SK-N-SH (cell line): Measurements from ENCODE around the gene SPTAN1. TPM values are rescaled to one million over a fixed set of nuclear protein-coding genes. Genes with fewer than 3 reads are reported as not detected.

Source experiments
- CTCF ChIA-PET: fragments of 300-600, 350-600 bp; formaldehyde crosslinking; extraction: SDS; loops from one replicate; lab custom pipeline; 2021; lab: Yijun Ruan, JAX
- POLR2A ChIA-PET: fragments of 350-600 bp; sonication (Branson Sonifier 250); formaldehyde crosslinking; extraction: SDS; loops from one replicate; lab custom pipeline; 2020; ENCODE audit warnings: antibody characterized with exemption, inconsistent platforms; lab: Yijun Ruan, JAX
- DNase-seq: peaks from one replicate; pipeline ENCODE4 v3.0.0; 2012
- H2AFZ ChIP-seq: fragments of 200-600 bp; sonication (generic); 2 replicates; pipeline ENCODE4 v1.8.1; 2016; ENCODE audit warnings: antibody characterized with exemption, mild to moderate bottlenecking, low read depth
- H3F3A ChIP-seq: fragments of 200-600 bp; sonication (generic); replicated peaks from 2 replicates; pipeline ENCODE3; 2016; ENCODE audit warnings: antibody characterized with exemption, mild to moderate bottlenecking; ENCODE audit not compliant: insufficient read depth
- H3K27ac ChIP-seq, 2 experiments: fragments of 200-500 bp in 1 of 2; fragments of 200-600 bp in 1 of 2; sonication (Bioruptor generic) in 1 of 2; sonication (generic), shearing (Covaris generic) in 1 of 2; 2 replicates each; pipeline versions ENCODE4 v1.5.1 to v1.6.1; 2014 to 2016; ENCODE audit warnings: low read depth in 2 of 2, inconsistent platforms in 1 of 2, low read length in 1 of 2, mild to moderate bottlenecking in 1 of 2, mixed read lengths in 1 of 2
- H3K27me3 ChIP-seq: fragments of 200-600 bp; sonication (generic), shearing (Covaris generic); 2 replicates; pipeline ENCODE4 v1.6.1; 2016; ENCODE audit warnings: mixed run types; ENCODE audit not compliant: insufficient read depth
- H3K36me3 ChIP-seq, 2 experiments: fragments of 200-500 bp in 1 of 2; fragments of 200-600 bp in 1 of 2; sonication (Bioruptor generic) in 1 of 2; sonication (generic) in 1 of 2; replicated peaks in 1 of 2; 2 replicates each; pipeline versions ENCODE3 to v1.5.1; 2014 to 2016; ENCODE audit warnings: low read length in 1 of 2, mild to moderate bottlenecking in 1 of 2; ENCODE audit not compliant: insufficient read depth in 2 of 2, control insufficient read depth in 1 of 2
- H3K4me1 ChIP-seq, 2 experiments: fragments of 200-500 bp in 1 of 2; fragments of 200-600 bp in 1 of 2; sonication (Bioruptor generic) in 1 of 2; sonication (generic), shearing (Covaris generic) in 1 of 2; 2 replicates each; pipeline versions ENCODE4 v1.5.1 to v1.6.1; 2014 to 2016; ENCODE audit warnings: low read depth in 1 of 2, low read length in 1 of 2, mixed run types in 1 of 2; ENCODE audit not compliant: insufficient read depth in 2 of 2, control insufficient read depth in 1 of 2
- H3K4me2 ChIP-seq: fragments of 200-600 bp; sonication (generic), shearing (Covaris generic); 2 replicates; pipeline ENCODE4 v1.6.1; 2017; ENCODE audit warnings: mixed run types
- H3K4me3 ChIP-seq, 2 experiments: fragments of 200-500 bp in 1 of 2; fragments of 200-600 bp in 1 of 2; sonication (Bioruptor generic) in 1 of 2; sonication (generic), shearing (Covaris generic) in 1 of 2; 2 replicates each; pipeline versions ENCODE4 v1.5.1 to v1.8.1; 2014 to 2016; ENCODE audit warnings: low read depth in 2 of 2, inconsistent platforms in 1 of 2, low read length in 1 of 2, mild to moderate bottlenecking in 1 of 2, mixed read lengths in 1 of 2, moderate library complexity in 1 of 2
- H3K79me2 ChIP-seq: fragments of 200-600 bp; sonication (generic); 2 replicates; pipeline ENCODE4 v1.8.1; 2017; ENCODE audit warnings: mild to moderate bottlenecking; ENCODE audit not compliant: insufficient read depth
- H3K9ac ChIP-seq: fragments of 200-600 bp; sonication (generic); 2 replicates; pipeline ENCODE4 v1.6.1; 2017; ENCODE audit warnings: mixed run types
- H3K9me2 ChIP-seq: fragments of 200-600 bp; sonication (generic); 2 replicates; pipeline ENCODE4 v1.6.1; 2017; ENCODE audit warnings: mixed run types
- H3K9me3 ChIP-seq: fragments of 200-600 bp; sonication (generic); 2 replicates; pipeline ENCODE4 v1.6.1; 2017; ENCODE audit warnings: mixed run types, mild to moderate bottlenecking, moderate library complexity
- H4K20me1 ChIP-seq: fragments of 200-600 bp; sonication (generic); 2 replicates; pipeline ENCODE4 v1.6.1; 2017; ENCODE audit warnings: mild to moderate bottlenecking, mixed run types; ENCODE audit not compliant: insufficient read depth
- CHD2 ChIP-seq: fragments of 150-350 bp; IDR thresholded peaks from 2 replicates; pipeline ENCODE4 v1.6.1; 2018; ENCODE audit warnings: low read length; ENCODE audit not compliant: partially characterized antibody
- MXI1 ChIP-seq: IDR thresholded peaks from 2 replicates; pipeline ENCODE4 v1.6.1; 2012; ENCODE audit warnings: mild to moderate bottlenecking, low read depth, low read length, improper control_type of control experiment
- RAD21 ChIP-seq: IDR thresholded peaks from 2 replicates; pipeline ENCODE4 v1.6.1; 2012; ENCODE audit warnings: mild to moderate bottlenecking, low read length
- RXRA ChIP-seq: IDR thresholded peaks from 2 replicates; pipeline ENCODE4 v1.4.0; 2012; ENCODE audit warnings: low read depth, mild to moderate bottlenecking, borderline replicate concordance
- SMC3 ChIP-seq: IDR thresholded peaks from 2 replicates; pipeline ENCODE4 v1.6.1; 2012; ENCODE audit warnings: low read depth, low read length, improper control_type of control experiment
- YY1 ChIP-seq: IDR thresholded peaks from 2 replicates; pipeline ENCODE4 v1.4.0; 2012; ENCODE audit warnings: low read depth, mild to moderate bottlenecking
- WGBS: methylation state at CpG from one replicate; pipeline ENCODE4 v1.1.6; 2017; ENCODE audit warnings: low lambda C conversion rate; 5-methylcytosine and 5-hydroxymethylcytosine counted together
- polyA plus RNA-seq, 3 experiments: library from polyadenylated mRNA; depleted of rRNA; stranded (reverse); fragments of >200 nt; gene quantifications; 2 replicates each; pipeline ENCODE4 v1.2.3, GENCODE V29; 2012
- TF ChIP-seq, protein P1 (sequence below): IDR thresholded peaks from 2 replicates; pipeline ENCODE4 v1.4.0; 2012; ENCODE audit warnings: low read depth
- TF ChIP-seq, protein P2 (sequence below): fragments of 150-350 bp; IDR thresholded peaks from 2 replicates; pipeline ENCODE4 v1.6.1; 2016; ENCODE audit warnings: mild to moderate bottlenecking, low read depth, low read length
- TF ChIP-seq, protein P3 (sequence below): fragments of 150-350 bp; IDR thresholded peaks from 2 replicates; pipeline ENCODE4 v1.6.1; 2017; ENCODE audit warnings: antibody characterized with exemption, low read length, low read depth, borderline replicate concordance

The SPTAN1 gene
- polyA plus RNA-seq, 1 of the 3 experiments (the other 2 are of a cell fraction), result 177 TPM

DNA sequence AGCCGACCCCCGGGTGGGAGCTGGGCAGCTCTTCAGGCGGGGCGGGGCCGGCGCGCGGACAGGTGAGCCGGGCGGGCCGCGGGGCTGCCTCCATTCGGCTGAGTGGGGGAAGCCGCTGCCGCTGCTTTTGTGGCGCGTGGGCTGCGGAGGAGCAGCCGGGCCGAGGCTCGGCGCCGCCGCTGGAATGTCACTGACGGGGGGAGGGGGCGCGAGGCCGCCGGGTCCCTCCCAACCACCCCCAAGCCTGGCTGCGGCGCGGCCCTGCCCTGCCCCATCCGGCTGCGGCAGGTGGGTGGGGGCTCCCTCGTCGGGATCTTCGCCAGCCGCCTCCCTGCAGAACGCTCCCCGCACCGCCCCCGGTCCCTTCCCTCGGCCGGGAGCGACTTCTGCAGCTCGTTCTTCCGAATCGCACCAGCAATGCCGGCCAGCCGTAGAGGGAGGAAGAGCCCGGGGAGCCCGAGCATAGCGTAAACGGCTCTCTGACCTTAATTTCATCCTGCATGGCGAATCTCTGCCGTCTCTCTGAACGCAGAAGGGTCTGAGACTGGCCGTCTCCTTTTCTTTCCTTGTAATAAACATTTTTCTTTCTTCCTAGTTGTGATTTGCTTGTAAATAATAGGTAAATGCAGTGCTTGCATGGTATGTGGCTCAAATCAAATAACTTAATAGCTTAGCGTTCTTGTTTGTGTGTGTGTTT, 505 bp downstream of the SPTAN1 start:
- under 1% methylated on average over 11 of the region's 59 CpGs for WGBS
- TF ChIP-seq RXRA (no peak), SMC3 (no peak), RAD21 (no peak), YY1 (peak; percentile 30; the same call in 1 of the 2 replicates), MXI1 (peak; percentile 62; the same call in 1 of the 2 replicates)
- TF ChIP-seq, protein P1, sequence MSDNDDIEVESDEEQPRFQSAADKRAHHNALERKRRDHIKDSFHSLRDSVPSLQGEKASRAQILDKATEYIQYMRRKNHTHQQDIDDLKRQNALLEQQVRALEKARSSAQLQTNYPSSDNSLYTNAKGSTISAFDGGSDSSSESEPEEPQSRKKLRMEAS, result no peak
- TF ChIP-seq, all 33 proteins: peak for 2
- H3K9ac ChIP-seq, result peak overlapping the region; percentile 87
- H3K4me3 ChIP-seq, result peak overlapping the region; percentile 85 to 92
- H3K27ac ChIP-seq, result peak overlapping the region; percentile 75 to 87
- H3K4me1 ChIP-seq, result peaks cover 29 to 42% of the 10 kb centered on the region in 2 experiments
- peaks cover 3 to 11% of the 10 kb centered on the region in 2 experiments for H3K36me3 ChIP-seq
- ChIA-PET CTCF (interaction anchor here (0.7 to 2.7 kb wide), 4 partner anchors 10 to 532 kb away, joined by 3 to 8 read pairs (median 5); no protein-coding TSS in a partner anchor), POLR2A (interaction anchor here (0.5 to 3.7 kb wide), 9 partner anchors 9 to 1727 kb away, joined by 3 to 15 read pairs (median 3); partner anchors contain the start of genes GLE1 and URM1)
- H3K27me3 ChIP-seq, result no peaks in the 10 kb centered on the region
- peaks cover 44% of the 10 kb centered on the region for H4K20me1 ChIP-seq
- no peaks in the 10 kb centered on the region for H3K9me2 ChIP-seq
- H3K79me2 ChIP-seq, result peaks cover 54% of the 10 kb centered on the region
- peaks cover 39% of the 10 kb centered on the region for H3F3A ChIP-seq
- H3K9me3 ChIP-seq, result no peaks in the 10 kb centered on the region
- H3K4me2 ChIP-seq, result peak overlapping the region; percentile 89
- DNase-seq, result peak; percentile 80
- H2AFZ ChIP-seq, result no peak overlapping the region

DNA sequence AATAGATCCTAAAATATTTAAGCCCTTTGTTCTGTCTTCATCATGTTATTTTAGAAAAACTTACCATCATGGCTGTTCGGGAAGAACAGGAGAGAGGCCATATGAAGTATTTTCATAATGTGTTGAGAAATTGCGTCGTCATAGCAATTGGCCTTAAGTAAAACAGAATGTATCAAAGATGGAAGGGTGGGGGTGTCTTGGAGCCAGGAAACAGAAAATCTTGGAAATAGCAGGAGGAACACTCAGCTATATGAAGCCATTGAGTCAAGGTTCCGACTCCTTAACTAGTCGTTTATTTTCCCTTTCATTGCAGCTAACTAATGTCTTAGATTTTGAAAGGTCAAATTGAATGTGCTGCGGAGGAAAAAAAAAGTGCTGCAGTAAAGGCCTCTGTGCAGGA, 1.3 kb downstream of the SPTAN1 start:
- no peaks in the 10 kb centered on the region for H3K27me3 ChIP-seq
- TF ChIP-seq, protein P2, sequence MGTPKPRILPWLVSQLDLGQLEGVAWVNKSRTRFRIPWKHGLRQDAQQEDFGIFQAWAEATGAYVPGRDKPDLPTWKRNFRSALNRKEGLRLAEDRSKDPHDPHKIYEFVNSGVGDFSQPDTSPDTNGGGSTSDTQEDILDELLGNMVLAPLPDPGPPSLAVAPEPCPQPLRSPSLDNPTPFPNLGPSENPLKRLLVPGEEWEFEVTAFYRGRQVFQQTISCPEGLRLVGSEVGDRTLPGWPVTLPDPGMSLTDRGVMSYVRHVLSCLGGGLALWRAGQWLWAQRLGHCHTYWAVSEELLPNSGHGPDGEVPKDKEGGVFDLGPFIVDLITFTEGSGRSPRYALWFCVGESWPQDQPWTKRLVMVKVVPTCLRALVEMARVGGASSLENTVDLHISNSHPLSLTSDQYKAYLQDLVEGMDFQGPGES, result no peak
- TF ChIP-seq CHD2 (no peak), RXRA (no peak)
- TF ChIP-seq, protein P3, sequence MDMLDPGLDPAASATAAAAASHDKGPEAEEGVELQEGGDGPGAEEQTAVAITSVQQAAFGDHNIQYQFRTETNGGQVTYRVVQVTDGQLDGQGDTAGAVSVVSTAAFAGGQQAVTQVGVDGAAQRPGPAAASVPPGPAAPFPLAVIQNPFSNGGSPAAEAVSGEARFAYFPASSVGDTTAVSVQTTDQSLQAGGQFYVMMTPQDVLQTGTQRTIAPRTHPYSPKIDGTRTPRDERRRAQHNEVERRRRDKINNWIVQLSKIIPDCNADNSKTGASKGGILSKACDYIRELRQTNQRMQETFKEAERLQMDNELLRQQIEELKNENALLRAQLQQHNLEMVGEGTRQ, result no peak
- H3F3A ChIP-seq, result peaks cover 47% of the 10 kb centered on the region
- no peak overlapping the region for H2AFZ ChIP-seq
- H3K36me3 ChIP-seq, result peaks cover 3 to 11% of the 10 kb centered on the region in 2 experiments
- ChIA-PET POLR2A (interaction anchor here (0.5 to 3.7 kb wide), 4 partner anchors 10 to 1728 kb away, joined by 3 to 15 read pairs (median 6); partner anchors contain the start of genes GLE1 and URM1), CTCF (interaction anchor here (0.7 to 1.5 kb wide), 4 partner anchors 19 to 531 kb away, joined by 3 to 6 read pairs (median 3); no protein-coding TSS in a partner anchor)
- no peak for DNase-seq
- H4K20me1 ChIP-seq, result peaks cover 52% of the 10 kb centered on the region
- peak overlapping the region; percentile 75 to 87 for H3K27ac ChIP-seq
- H3K9me3 ChIP-seq, result no peaks in the 10 kb centered on the region
- H3K9ac ChIP-seq, result peak overlapping the region; percentile 87
- peaks cover 34 to 50% of the 10 kb centered on the region in 2 experiments for H3K4me1 ChIP-seq
- peak overlapping the region; percentile 89 for H3K4me2 ChIP-seq
- WGBS, result 22% methylated on average over 6 of the region's 6 CpGs
- H3K79me2 ChIP-seq, result peaks cover 63% of the 10 kb centered on the region
- peak overlapping the region; percentile 85 to 92 for H3K4me3 ChIP-seq
- no peaks in the 10 kb centered on the region for H3K9me2 ChIP-seq
